ENCODE measurements around the gene NKAIN4.
"Not testable (repeated sequence)": the region's sequence is repeated elsewhere in the genome, so short reads cannot be mapped to it uniquely, and the experiment has no call there.

NKAIN4 gene

DNA sequence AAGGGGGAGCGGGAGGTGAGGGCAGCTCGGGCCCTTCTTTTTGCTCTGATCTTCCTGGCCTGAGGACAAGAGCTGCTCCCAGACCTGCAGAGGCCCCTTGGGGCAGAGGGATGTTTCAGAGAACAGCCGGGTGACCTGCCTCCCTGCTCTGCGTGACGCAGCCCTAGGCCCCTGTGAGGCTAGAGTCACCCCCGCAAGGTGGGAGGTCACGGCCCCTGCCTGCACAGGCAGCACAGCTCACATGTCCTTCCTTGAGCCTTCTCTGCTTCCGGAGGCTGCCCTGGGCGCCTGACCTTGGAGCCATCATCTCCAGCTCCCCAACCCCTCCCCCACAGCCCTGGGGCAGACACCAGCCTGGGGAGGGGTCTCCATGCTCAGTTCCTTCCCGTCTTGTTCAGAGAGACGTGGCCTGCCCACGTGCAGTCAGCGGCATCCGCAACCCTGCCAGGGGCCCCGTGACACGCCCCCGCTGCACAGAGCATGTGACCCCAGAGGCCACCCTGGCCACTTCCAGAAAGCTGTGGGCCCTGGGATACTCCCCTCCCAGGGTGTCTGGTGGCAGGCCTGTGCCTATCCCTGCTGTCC is 18.8 kb downstream of the NKAIN4 start, which contains the start of gene BIRC7:
BIRC7 (plus strand) TSS at position 507 of the 585 bp plus-strand sequence. CDS start 192 bp downstream, outside the sequence.
- DNase-seq (ENCODE audit: low spot score): no peak

DNA sequence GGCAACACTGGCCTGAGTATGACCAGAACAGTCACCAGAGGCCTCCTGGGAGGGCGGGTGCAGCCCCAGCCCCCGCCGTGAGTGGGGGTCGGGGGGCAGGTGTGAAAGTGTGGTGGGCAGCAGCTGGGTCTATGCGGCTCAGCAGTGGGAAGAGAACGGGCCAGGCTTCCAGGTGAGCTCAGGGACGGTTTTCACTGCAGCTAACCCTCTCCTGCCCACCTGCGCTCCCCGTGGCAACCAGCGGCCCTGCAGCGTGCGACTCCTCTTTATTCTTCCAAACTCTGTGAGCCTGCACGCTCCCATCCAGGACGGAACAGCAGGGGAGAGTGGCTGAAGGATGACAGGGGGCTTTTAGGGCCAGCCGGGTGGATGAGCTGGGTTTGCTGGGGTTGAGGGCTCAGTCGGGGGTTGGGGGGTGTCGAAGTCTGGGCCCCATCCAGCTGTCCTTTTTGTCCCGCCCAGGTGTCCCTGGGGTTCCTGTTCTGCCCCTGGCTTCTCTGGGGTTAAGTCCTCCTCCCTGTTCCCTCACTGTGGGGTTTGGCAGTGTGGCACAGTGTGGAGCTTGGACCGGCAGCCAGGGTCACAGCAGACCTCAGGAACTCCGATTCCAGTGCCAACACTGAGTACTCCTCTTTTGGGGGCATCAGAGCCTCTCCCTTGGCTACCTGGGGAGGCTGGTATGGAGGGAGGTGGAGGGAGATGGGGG is 19.4 kb downstream of the NKAIN4 start:
- DNase-seq (ENCODE audit: low spot score): no peak

DNA sequence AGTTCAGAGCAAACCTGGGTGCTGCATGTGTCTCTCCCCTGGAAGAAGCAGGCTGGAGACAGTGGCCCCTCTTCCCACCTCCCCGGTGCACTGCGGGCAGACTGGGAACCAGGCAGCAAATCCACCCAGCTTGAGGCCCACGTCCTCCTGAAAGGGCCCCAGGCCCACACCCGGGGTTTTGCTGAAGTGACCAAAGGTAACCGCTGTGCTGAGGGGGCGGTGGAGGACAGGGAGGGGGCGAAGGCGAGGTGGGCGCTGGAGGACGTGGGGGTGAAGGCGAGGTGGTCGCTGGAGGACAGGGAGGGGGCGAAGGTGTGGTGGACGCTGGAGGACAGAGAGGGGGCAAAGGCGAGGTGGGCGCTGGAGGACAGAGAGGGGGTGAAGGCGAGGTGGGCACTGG is 20.3 kb downstream of the NKAIN4 start:
- no peak for DNase-seq (ENCODE audit: low spot score)

DNA sequence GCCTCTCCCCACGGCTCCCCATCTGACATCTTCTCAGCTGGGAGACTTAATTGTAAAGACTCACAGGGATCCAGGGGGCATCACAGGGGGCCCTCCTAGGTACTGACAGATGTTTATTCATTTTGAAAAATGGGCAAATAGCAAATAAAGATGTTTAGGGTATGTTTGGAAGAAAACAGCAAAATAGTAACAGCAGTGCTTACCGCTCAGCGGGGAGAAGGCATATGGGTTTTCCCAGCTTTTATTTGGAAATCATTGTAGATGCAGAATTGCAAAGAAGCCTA is 21.3 kb downstream of the NKAIN4 start:
- DNase-seq (ENCODE audit: low spot score): no peak

DNA sequence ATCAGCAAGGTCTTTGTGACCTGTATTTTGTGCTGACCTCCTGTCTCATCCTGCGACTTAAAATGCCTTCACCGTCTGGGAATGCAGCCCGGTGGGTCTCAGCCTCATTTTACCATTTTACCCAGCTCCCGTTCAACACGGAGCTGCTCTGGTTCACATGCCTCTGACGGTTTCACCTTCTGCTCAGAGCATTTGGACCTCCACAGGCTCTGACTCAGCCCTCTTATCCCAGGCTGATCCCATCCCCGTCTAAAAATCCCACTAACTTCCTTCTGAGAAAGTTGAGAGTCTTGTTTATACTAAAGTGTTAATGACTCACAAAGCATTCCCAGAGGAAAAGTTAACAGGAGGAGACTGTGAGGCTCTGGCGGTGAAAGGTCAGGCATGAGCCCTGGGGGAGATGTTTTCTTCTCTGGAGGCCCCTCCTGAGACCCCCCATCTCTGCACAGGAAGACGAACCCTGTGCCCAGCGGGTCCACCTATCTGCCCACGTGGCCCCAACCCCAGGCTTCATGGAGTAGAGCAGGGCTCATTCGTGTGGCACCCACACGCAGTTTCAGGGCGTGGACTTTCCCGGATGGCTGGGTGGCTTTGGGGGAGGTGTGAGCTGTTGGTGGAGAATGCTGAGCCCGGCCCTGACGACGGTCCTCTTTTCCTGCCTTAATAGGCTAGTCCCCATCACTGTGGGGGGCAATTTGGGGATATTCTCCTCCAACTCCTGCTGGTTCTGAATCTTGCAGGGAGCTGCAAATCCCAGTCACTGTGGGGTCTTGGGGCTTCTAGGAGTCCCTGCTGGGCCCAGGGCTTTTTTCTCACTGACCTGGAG is 21.8 kb downstream of the NKAIN4 start:
- no peak for DNase-seq (ENCODE audit: low spot score)

DNA sequence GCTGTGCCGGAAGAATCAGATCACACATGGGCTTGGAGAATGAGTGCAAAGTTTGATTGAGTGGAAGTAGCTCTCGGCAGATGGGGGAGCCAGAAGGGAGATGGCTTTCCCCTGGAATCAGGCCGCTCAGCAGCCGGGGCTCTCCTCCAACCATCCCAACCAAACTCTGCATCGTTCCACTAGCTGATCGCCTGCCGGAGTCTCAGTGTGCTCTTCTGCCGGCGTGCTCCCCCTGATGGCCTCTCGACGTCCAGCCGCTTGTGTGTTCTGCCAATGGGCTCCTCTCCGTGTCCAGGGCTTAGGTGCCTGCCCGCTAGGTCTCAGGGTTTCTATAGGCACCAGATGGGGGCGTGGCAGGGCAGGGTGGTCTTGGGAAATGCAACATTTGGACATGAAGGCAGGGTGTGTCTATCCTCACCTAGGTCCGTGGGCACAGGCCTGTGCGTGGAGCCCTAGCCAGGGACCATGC is 23.4 kb downstream of the NKAIN4 start:
- no peak for DNase-seq (ENCODE audit: low spot score)

DNA sequence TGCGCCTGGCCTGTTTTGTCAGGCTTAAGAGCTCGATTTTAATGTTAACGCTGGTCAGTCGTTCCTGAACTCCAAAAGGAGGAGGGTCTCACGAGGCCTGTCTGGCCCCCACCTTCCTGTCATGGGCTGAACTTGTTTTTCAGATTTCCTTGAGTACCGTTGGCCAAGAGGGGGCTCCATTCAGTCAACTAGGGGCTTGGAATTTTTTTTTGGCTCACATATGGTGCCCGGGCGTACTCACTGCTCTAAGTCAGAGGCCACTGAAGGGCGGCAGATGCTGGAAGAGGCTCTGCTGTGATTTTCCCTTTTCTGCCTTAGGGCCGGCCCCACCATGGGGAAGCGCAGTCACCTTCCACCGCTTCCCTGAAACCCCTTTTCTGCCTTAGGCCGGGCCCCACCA is 25.5 kb downstream of the NKAIN4 start:
- no peak for DNase-seq (ENCODE audit: low spot score)

DNA sequence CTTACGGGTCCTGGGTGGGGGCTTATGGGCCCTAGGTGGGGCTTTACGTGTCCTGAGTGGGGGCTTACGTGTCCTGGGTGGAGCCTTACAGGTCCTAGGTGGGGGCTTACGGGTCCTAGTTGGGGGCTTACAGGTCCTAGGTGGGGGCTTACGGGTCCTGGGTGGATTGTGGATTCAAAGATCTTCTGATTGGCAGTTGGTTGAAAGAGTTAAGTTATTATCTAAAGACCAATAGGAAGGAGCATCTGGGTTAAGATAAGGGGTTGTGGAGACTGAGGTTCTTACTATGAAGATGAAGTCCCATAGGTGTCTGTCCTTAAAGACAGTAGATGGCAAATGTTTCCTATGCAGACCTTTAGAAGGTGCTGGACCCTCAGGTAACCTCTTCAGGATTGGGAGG is 27.0 kb downstream of the NKAIN4 start:
- DNase-seq (ENCODE audit: low spot score): no peak

DNA sequence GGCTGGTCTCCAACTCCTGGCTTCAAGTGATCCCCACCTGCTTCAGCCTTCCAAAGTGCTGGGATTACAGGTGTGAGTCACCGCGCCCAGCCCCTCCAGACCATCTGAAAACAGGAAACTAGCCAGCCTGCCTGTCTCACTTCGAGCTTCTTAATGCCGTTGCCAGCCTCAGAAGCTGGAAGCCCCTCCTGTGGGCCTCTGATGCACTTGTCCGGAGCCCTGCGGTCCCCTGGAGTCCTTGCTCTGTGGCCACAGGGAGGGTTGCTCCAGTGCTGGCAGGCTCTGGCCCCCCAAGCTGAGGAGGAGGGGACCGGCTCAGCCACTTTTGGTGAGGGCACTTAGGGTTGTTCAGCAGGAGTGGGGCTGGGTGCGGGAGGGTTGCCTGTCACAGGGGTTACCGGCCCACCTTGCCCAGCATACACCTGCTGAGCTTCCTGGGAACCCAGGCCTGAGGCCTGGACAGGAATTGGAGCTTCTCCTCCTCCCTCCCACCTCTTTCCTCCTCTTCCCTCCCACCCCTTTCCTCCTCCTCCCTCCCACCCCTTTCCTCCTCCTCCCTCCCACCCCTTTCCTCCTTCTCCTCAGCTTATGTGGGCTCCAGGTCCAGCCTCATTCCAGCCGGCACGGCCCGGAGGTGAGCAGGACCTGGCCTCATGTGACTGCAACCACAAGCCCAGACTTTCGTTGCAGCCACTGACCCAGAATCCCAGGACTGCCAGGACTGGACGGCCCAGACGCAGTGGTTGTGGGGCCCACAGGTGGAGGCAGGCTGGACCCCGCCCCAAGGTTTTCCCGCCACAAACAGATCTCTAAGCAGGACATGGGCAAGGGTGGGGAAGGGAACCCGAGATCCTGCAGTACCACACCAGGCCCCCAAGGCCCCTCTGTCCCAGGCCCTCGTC is 28.0 kb downstream of the NKAIN4 start:
- DNase-seq (ENCODE audit: low spot score): no peak

DNA sequence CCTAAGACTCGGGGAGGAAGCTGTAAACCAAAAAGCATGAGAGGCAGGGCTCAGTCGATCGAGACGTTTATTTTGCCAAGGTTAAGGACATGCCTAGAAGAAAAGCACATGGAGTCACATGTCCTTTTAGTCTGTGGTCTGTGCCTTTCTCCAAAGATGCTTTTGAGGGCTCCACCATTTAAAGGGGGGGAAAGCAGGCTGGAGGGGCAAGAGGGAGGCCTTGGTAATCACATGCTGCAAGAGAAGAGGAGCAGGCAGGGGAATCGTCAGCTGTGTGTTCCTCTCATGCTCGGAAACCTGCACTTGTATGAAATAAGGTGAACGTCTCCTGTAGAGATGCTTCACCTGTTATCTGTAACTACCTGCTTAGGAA is 29.2 kb downstream of the NKAIN4 start:
- DNase-seq (ENCODE audit: low spot score): no peak

DNA sequence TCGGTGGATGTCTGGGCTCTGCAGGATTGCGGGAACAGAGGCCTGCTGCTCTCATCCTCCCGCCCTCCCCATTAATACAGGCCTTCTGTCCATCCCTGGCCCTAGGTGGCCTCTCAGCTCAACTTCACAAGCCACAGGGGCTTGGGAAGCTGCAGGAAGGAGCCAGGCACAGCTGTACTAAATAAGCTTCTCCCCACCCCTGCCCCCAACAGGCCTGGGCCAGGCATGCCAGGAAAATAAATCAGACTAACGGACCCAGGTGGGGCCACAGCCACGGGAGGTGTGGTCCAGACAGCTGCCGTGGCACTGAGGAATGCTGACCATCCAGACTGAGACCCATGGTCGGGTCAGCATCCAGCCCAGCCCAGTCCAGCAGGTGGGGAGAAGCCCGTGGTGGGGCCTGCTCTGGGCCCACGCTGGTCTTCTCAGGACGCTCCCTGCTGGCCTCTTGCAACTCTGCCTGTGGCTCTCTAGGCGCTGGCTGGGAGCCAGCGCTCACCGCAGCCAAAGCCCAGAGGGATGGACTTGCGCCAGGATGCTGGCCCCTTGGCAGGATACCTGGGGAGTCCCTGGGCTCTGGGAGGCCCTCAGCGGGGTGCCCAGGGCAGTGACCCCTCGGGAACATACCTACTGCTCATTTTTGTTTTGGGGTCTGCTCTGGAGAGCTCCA is 29.7 kb downstream of the NKAIN4 start:
- no peak for DNase-seq (ENCODE audit: low spot score)

DNA sequence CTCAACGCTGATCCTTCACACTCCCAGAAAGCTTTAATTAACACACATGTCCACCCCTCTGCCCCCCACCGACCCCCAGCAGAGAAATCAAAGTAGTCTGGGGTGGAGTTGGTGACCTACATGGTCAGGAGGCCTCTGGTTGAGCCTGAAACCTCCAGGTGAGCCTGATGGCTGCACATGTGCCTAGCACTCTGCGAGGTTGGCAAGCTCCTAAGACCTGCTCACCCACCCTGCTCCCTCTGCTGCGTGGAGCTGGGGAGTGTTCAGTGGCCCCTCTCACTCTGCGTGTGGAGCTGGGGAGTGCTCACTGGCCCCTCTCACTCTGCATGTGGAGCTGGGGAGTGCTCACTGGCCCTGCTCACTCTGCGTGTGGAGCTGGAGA is 30.4 kb downstream of the NKAIN4 start:
- DNase-seq (ENCODE audit: low spot score): no peak

DNA sequence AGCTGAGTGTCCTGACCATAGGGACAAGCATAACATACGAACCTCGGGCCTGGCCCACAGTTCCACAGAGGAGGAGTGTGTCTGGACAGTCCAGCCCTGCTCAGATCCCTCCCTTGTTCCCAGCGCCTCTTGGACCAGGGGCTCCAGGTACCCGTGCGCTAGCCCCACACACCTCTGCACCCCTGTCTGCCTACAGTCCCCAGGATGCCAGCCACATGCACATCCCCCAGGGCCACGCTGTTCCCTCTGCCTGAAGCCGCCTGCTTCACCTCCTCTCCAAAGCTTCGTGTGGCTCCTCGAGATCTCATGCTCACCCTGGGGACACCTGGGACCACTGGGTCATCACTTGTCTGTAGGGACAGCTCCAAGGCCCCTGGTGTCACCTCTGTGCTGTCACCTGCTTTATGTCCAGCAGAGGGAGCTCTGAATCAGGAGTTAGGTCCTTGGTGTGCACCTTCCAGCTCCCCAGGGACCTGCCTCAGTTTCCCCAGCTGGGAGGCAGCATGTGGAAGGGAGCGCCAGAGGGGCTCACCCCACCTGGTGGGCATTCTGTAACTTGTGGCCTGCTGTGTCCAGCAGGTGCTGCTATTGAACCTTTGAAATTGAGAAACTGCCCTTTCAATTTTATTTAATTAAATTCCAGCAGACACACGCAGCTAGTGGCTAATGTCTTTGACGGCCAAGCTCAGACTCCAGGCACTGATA is 31.0 kb downstream of the NKAIN4 start:
- peak; percentile 48 for DNase-seq (ENCODE audit: low spot score)

DNA sequence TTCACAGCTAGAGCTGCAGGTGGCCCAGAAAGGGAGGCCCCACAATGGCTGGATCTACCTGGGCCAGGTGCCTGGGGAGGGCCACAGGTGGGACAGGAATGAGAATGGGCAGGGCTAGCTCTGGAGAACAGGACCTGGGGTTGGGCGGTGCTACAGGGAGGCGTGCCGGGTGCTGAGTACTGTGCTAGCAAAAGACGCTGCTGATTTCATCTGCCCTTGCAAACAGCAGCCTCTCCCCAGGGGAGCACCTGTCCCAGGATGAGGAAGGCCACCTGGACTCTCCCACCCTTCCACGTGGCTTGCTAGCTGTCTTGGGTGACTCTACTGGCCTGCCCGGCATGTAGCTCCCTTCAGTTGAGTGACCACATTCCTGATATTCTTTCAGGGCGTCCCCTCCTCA is 31.7 kb downstream of the NKAIN4 start:
- DNase-seq (ENCODE audit: low spot score): no peak

DNA sequence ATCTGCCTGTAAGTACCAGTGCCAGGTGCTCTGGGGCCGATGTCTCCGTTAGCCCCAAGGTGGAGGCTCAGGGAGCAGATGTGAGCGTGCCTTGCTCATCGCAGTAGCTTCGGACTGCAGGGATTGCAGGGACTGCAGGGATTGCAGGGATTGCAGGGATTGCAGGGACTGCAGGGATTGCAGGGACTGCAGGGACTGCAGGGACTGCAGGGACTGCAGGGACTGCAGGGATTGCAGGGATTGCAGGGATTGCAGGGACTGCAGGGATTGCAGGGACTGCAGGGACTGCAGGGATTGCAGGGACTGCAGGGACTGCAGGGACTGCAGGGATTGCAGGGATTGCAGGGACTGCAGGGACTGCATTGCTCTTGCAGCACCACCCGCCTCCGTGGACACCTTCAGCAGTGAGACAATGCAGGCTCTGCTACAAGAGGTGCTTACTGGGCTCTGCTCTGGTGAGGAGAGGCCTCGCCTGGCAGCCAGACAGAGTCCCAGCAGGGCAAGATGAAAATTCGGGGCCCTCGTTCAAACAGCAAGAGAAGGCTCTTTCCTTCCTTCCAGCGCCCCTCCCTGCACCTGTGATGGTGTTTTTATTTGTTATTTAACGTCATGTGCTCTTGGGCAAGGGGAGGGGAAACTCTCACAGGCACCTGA is 32.7 kb downstream of the NKAIN4 start:
- not testable (repeated sequence) for DNase-seq (ENCODE audit: low spot score)

DNA sequence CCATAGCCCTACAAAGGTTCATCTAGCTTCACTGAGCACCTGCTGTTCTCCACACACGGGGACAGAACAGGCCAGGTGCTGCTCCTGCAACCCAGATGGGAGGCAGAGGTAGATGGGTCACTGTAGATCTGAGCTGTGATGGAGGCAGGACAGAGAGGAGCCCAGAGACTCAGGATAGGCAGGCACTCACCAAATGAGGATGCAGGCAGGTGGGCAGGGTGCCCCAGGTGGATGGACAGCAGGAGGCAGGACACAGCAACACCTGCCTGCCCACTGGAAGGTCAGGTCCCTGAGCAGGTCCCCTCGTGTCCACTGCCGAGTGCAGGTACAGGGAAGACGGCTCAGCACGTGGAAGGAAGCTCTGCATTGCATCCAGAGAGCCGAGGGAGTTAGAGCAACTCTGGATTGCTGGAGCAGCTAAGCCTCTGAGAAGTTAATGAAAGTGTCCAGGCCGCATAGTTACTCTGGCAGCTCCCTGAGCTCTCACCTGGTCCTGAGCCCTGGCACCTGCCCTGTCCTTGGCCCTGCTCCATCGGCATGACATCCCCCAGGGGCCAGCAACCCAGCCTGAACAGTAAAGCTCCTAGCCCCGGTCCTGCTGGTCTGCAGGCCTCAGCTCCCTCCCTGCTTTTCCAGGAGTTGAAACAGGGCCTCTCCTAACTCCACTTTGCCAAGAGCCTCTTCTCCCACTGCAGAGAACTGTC is 33.4 kb downstream of the NKAIN4 start:
- no peak for DNase-seq (ENCODE audit: low spot score)

DNA sequence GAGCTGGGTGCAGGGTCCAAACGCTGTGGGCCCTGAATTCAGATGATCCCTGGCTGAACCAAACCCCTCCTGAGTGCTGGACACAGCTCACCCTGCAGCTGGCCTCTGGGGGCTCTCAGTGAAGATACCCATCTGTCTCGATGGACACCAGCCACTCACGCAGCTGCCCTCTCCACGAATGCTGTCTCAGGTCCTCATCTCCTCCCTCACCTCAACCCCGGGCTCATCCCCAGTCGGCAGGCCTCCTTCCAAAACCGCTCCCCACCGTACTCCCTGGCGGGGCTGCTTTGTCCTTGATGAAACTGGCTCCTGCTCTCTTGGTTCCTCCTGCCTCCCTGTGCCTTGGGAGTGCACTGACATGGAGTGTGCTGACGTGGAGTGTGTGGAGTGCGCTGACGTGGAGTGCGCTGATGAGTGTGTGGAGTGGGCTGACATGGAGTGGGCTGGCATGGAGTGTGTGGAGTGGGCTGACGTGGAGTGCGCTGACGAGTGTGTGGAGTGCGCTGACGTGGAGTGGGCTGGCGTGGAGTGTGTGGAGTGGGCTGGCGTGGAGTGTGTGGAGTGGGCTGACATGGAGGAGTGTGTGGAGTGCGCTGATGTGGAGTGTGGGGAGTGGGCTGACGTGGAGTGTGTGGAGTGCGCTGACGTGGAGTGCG is 34.3 kb downstream of the NKAIN4 start:
- no peak for DNase-seq (ENCODE audit: low spot score)

DNA sequence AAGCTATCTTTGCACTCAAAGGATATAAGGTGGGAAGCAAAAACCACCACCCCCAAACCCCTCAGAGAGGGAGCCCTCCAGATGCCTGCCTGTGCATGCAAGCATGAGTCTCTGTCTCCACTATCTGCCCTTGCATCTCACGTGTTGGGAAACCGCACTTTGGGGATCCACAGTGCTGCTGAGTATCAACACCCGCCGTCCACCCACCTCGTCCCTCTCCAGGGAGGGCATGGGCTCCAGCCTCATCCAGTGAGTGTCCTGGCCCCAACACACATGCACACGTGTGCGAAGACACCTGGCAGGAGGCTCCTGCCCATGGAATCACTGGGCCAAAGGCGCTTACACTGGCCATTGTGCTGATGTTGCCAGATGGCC is 34.8 kb downstream of the NKAIN4 start:
- DNase-seq (ENCODE audit: low spot score): no peak

DNA sequence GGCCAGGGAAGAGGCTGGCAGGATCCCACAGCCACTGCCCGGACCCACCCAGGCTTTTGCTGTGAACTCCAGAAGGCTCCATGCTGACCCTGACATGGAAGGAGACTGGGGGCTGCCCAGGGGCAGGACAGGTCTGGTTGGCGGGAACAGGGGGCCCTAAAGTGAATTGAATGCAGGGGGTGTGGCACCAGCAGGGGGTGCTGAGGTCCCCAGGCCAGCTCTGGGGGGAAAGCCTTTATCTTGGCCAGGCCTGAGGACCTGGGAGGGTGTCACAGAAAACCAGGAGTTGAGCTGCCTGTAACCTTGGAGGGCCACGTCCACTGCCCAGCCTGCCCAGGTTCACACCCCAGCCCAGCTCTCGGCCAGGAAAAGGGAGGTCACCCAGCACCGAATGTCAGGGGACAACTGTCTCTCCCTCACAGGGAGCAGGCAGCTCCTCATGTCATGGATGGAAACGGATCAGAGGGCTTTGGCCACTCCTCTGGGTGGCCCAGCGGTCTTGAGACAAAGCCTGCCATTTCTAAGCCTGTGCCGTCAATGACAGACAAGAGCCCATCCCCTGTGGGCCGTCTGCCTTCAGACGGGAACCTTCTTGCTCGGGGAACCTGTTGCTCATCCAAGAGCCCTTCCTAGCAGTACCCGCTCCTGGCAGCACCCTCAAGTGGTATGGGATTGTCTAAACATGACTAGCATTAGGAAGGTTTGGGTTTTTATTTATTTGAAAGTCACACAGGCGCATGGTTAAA is 35.4 kb downstream of the NKAIN4 start:
- no peak for DNase-seq (ENCODE audit: low spot score)

Data from CD4-positive, alpha-beta T cell treated with Interleukin-6 at 100 ng/mL for 8 hours (primary cell).